ENCODE results near the gene NEIL3.

- TF ChIP-seq POLR2A (IDR thresholded peaks at IDR 0.05) (no peak), CTCF (IDR thresholded peaks at IDR 0.05) (no peak)
Measured at GRCh38 chr4:177293208-177294033, 16.3 kb upstream of the NEIL3 start.

Data from sigmoid colon (tissue), 3 donors.